HepG2 (cell line): Measurements from ENCODE around the gene TMEM39A. TPM values are rescaled to one million over a fixed set of nuclear protein-coding genes. Genes with fewer than 3 reads are reported as not detected.
A peak's percentile ranks its signal among the peaks of the same experiment; 100 is the strongest.

Source experiments
- ATAC-seq: fragments of 200-7000 bp; cut with Tn5 transposase; 3 replicates; pipeline ENCODE4 v1.9.1; 2020; ENCODE audit warnings: mild to moderate bottlenecking, moderate library complexity
- BruUV-seq: library from RNA; stranded (reverse); fragments of 400-500 nt; replicated peaks from 2 replicates; lab custom pipeline; 2021; lab: Mats Ljungman, UMichigan
- CTCF ChIA-PET: fragments of 300-600 bp; formaldehyde crosslinking; extraction: SDS; loops from one replicate; lab custom pipeline; 2021; ENCODE audit warnings: low total read pairs, inconsistent platforms, low intra/inter-chr PET ratio; lab: Yijun Ruan, JAX
- POLR2A ChIA-PET: fragments of 350-600 bp; sonication (Branson Sonifier 250); formaldehyde crosslinking; loops from one replicate; lab custom pipeline; 2020; ENCODE audit warnings: antibody characterized with exemption, inconsistent platforms; lab: Yijun Ruan, JAX
- DNase-seq: peaks from one replicate; pipeline ENCODE4 v3.0.0-alpha.2; 2015; ENCODE audit warnings: low spot score
- FAIRE-seq: peaks from 3 replicates; lab custom pipeline; 2011; peaks lifted over from hg19 to GRCh38; lab: Jason Lieb, UNC
- H2AFZ ChIP-seq: one replicate; pipeline ENCODE4 v1.6.1; 2011; ENCODE audit warnings: low read length, inconsistent platforms
- H3K27ac ChIP-seq: fragments of 300-600 bp; 3 replicates; pipeline ENCODE4 v1.8.0; 2011; ENCODE audit warnings: mixed run types, mild to moderate bottlenecking, mixed read lengths, low read length, inconsistent platforms; ENCODE audit not compliant: insufficient read depth; ENCODE audit errors: extremely low read length
- H3K27me3 ChIP-seq, 2 experiments: fragments of 200-600 bp in 1 of 2; 2 replicates in 1 of 2; 3 replicates in 1 of 2; pipeline versions ENCODE4 v1.6.0 to v1.8.0; 2011; ENCODE audit warnings: low read length in 2 of 2, mild to moderate bottlenecking in 2 of 2, moderate library complexity in 2 of 2, inconsistent platforms in 1 of 2; ENCODE audit not compliant: insufficient read depth in 2 of 2, control insufficient read depth in 1 of 2
- H3K36me3 ChIP-seq, 2 experiments: fragments of 200-600 bp in 1 of 2; replicated peaks in 1 of 2; 2 replicates in 1 of 2; 3 replicates in 1 of 2; pipeline versions ENCODE4 v1.5.1 to v1.8.0; 2011; ENCODE audit warnings: low read length in 2 of 2, inconsistent platforms in 1 of 2; ENCODE audit not compliant: insufficient read depth in 2 of 2, control insufficient read depth in 1 of 2
- H3K4me1 ChIP-seq: 2 replicates; pipeline ENCODE4 v1.5.1; 2012; ENCODE audit warnings: low read length, inconsistent platforms; ENCODE audit not compliant: insufficient read depth
- H3K4me2 ChIP-seq: 2 replicates; pipeline ENCODE4 v1.6.0; 2011; ENCODE audit warnings: low read depth, low read length, inconsistent platforms
- H3K4me3 ChIP-seq, 3 experiments: fragments of 200-600 bp in 1 of 3; sonication (generic), shearing (Covaris generic) in 1 of 3; replicated peaks in 1 of 3; 2 replicates each; pipeline ENCODE4 v1.5.1; 2011 to 2016; ENCODE audit warnings: low read length in 3 of 3, inconsistent platforms in 2 of 3, low read depth in 2 of 3, mild to moderate bottlenecking in 2 of 3, control low read depth in 1 of 3, mixed read lengths in 1 of 3; ENCODE audit not compliant: insufficient read depth in 1 of 3
- H3K79me2 ChIP-seq: one replicate; pipeline ENCODE4 v1.6.1; 2011; ENCODE audit warnings: low read length, inconsistent platforms; ENCODE audit not compliant: insufficient read depth
- H3K9ac ChIP-seq: 2 replicates; pipeline ENCODE4 v1.6.0; 2011; ENCODE audit warnings: mild to moderate bottlenecking, low read depth, low read length, inconsistent platforms; ENCODE audit not compliant: insufficient read depth
- H3K9me3 ChIP-seq: 2 replicates; pipeline ENCODE4 v1.5.1; 2012; ENCODE audit warnings: mild to moderate bottlenecking, low read length
- H4K20me1 ChIP-seq: 2 replicates; pipeline ENCODE4 v1.6.0; 2011; ENCODE audit warnings: inconsistent platforms, mild to moderate bottlenecking, low read length, moderate library complexity; ENCODE audit not compliant: insufficient read depth
- CTCF ChIP-seq: sonication (generic); formaldehyde crosslinking; IDR thresholded peaks from 2 replicates; pipeline ENCODE4 v1.5.0; 2020; ENCODE audit warnings: mild to moderate bottlenecking, missing genetic modification reagents, moderate library complexity
- GMEB1 ChIP-seq: sonication (generic); formaldehyde crosslinking; IDR thresholded peaks from 2 replicates; pipeline ENCODE4 v1.5.1; 2020; ENCODE audit warnings: missing genetic modification reagents, mild to moderate bottlenecking, borderline replicate concordance
- HOMEZ ChIP-seq: IDR thresholded peaks from 2 replicates; pipeline ENCODE4 v1.6.1; 2016; ENCODE audit warnings: low read depth
- HOXA9 ChIP-seq: sonication (generic); formaldehyde crosslinking; IDR thresholded peaks from 2 replicates; pipeline ENCODE4 v1.8.1; 2022; ENCODE audit warnings: missing genetic modification reagents, mild to moderate bottlenecking, moderate library complexity, borderline replicate concordance
- NFE2 ChIP-seq: sonication (generic); formaldehyde crosslinking; IDR thresholded peaks from 2 replicates; pipeline ENCODE4 v1.4.0; 2020; ENCODE audit warnings: missing genetic modification reagents
- ONECUT2 ChIP-seq: sonication (generic); formaldehyde crosslinking; IDR thresholded peaks from 2 replicates; pipeline ENCODE4 v1.4.0; 2020; ENCODE audit warnings: missing genetic modification reagents
- PHF8 ChIP-seq: sonication (generic); formaldehyde crosslinking; IDR thresholded peaks from 2 replicates; pipeline ENCODE4 v1.5.0; 2020; ENCODE audit warnings: missing genetic modification reagents
- POLR2AphosphoS2 ChIP-seq: IDR thresholded peaks from 2 replicates; pipeline ENCODE4 v1.6.1; 2011; ENCODE audit warnings: low read depth, low read length, improper control_type of control experiment
- RBFOX2 ChIP-seq: fragments of 200-400 bp; formaldehyde crosslinking; IDR thresholded peaks from 2 replicates; pipeline ENCODE4 v1.6.1; 2017; ENCODE audit warnings: low read depth, mild to moderate bottlenecking, low read length
- RELA ChIP-seq: sonication (generic); formaldehyde crosslinking; IDR thresholded peaks from 2 replicates; pipeline ENCODE4 v1.4.0; 2020; ENCODE audit warnings: missing genetic modification reagents
- RFX5 ChIP-seq: IDR thresholded peaks from 2 replicates; pipeline ENCODE4 v1.6.1; 2011; ENCODE audit warnings: low read depth, low read length, improper control_type of control experiment
- ZBTB1 ChIP-seq: sonication (generic); formaldehyde crosslinking; IDR thresholded peaks from 2 replicates; pipeline ENCODE4 v1.4.0; 2020; ENCODE audit warnings: missing genetic modification reagents, borderline replicate concordance
- ZNF225 ChIP-seq: sonication (generic); formaldehyde crosslinking; IDR thresholded peaks from 2 replicates; pipeline ENCODE4 v1.4.0; 2020; ENCODE audit warnings: mild to moderate bottlenecking, missing genetic modification reagents
- ZNF292 ChIP-seq: sonication (generic); formaldehyde crosslinking; IDR thresholded peaks from 2 replicates; pipeline ENCODE4 v1.8.1; 2022; ENCODE audit warnings: mild to moderate bottlenecking, low read depth, missing genetic modification reagents, borderline replicate concordance
- ZNF503 ChIP-seq: sonication (generic); formaldehyde crosslinking; IDR thresholded peaks from 2 replicates; pipeline ENCODE4 v1.4.0; 2020; ENCODE audit warnings: missing genetic modification reagents
- ZNF615 ChIP-seq: sonication (generic); formaldehyde crosslinking; IDR thresholded peaks from 2 replicates; pipeline ENCODE4 v1.5.0; 2020; ENCODE audit warnings: mild to moderate bottlenecking, missing genetic modification reagents, borderline replicate concordance
- ZNF672 ChIP-seq: sonication (generic); formaldehyde crosslinking; IDR thresholded peaks from 2 replicates; pipeline ENCODE4 v1.8.1; 2022; ENCODE audit warnings: missing genetic modification reagents
- ZNF724P ChIP-seq: sonication (generic); formaldehyde crosslinking; IDR thresholded peaks from 2 replicates; pipeline ENCODE4 v1.8.0; 2022; ENCODE audit warnings: missing genetic modification reagents, borderline replicate concordance
- ZNF768 ChIP-seq: sonication (generic); formaldehyde crosslinking; IDR thresholded peaks from 2 replicates; pipeline ENCODE4 v1.4.0; 2020; ENCODE audit warnings: missing genetic modification reagents
- WGBS: methylation state at CpG from one replicate; pipeline ENCODE4 v1.1.6; 2017; ENCODE audit warnings: low lambda C conversion rate; 5-methylcytosine and 5-hydroxymethylcytosine counted together
- in situ Hi-C: cut with HindIII; loops from 2 replicates; pipeline ENCODE4 v1.10.0; 2017; ENCODE audit warnings: low pct_unique_long_range_greater_than_20kb; ENCODE audit not compliant: extremely low pct_ligation_motif_present
- intact Hi-C: fragments of 100-400 bp; cut with micrococcal nuclease; formaldehyde crosslinking; loops from one replicate; pipeline ENCODE4 v1.10.0; 2022; ENCODE audit not compliant: unreplicated experiment
- polyA plus RNA-seq, 8 experiments: library from polyadenylated mRNA; depleted of rRNA in 3 of 8; stranded (reverse) in 7 of 8; unstranded in 1 of 8; fragments of >200 nt; fragmentation: Illumina TruSeq in 4 of 8; extraction: Trizol in 4 of 8; gene quantifications; 2 replicates each; pipeline versions ENCODE4 v1.2.1 to v1.2.3, GENCODE V29; 2011 to 2016; ENCODE audit warnings: low read depth in 4 of 8, missing spikeins in 1 of 8, mixed read lengths in 1 of 8; ENCODE audit not compliant: insufficient read depth in 1 of 8
- total RNA-seq, 5 experiments: library from RNA; depleted of rRNA; stranded (reverse); fragments of >200 nt; fragmentation: Illumina TruSeq; extraction: Trizol; gene quantifications; 2 replicates each; pipeline ENCODE4 v1.2.3, GENCODE V29; 2016; ENCODE audit warnings: low read depth in 1 of 5

The TMEM39A gene
- total and polyA plus RNA-seq, 2 of the 13 experiments (the other 11 are each of a cell fraction or from before 2014, with no cell fraction given) = 55.8 to 64.9 TPM

- TF ChIP-seq GMEB1 (CRISPR knock-in tag) (no peak), ZNF615 (no peak), ZNF768 (CRISPR knock-in tag) (no peak), ZNF225 (no peak), ZNF672 (CRISPR knock-in tag) (no peak), PHF8 (CRISPR knock-in tag) (no peak), RFX5 (no peak)
Observed at GRCh38 chr3:119453822-119454221, 9.6 kb downstream of the TMEM39A start (continued).

- DNase-seq = no peak
- Histone ChIP-seq H4K20me1 (peaks cover 6% of the 10 kb centered on the region; the same call in 1 of the 2 replicates), H2AFZ (no peak overlapping the region), H3K27ac (no peak overlapping the region), H3K79me2 (peaks cover 3% of the 10 kb centered on the region), H3K36me3 (peaks cover 8 to 67% of the 10 kb centered on the region in 2 experiments), H3K9me3 (no peaks in the 10 kb centered on the region), H3K4me2 (no peak overlapping the region), H3K4me1 (no peaks in the 10 kb centered on the region), H3K9ac (no peak overlapping the region), H3K4me3 (no peak overlapping the region), H3K27me3 (no peaks in the 10 kb centered on the region)
- intact Hi-C loops (no loop called here), in situ Hi-C loops (no loop called here)
- CTCF ChIA-PET = no interaction called here
- no TSS peak for BruUV-seq
- FAIRE-seq = no peak
- POLR2A ChIA-PET = no interaction called here
- no peak for ATAC-seq
- 99% methylated on average over 2 of the region's 2 CpGs for WGBS
- TF ChIP-seq RBFOX2 (0 out of 2 replicates have a peak, but pooled peaks have one; percentile 28), CTCF (CRISPR knock-in tag) (no peak), NFE2 (CRISPR knock-in tag) (no peak), HOXA9 (CRISPR knock-in tag) (no peak), ZBTB1 (no peak), RELA (CRISPR knock-in tag) (no peak), ZNF292 (CRISPR knock-in tag) (no peak), HOMEZ (no peak), ZNF724P (CRISPR knock-in tag) (no peak), ONECUT2 (CRISPR knock-in tag) (no peak), ZNF503 (CRISPR knock-in tag) (no peak), POLR2AphosphoS2 (0 out of 2 replicates have a peak, but pooled peaks have one; percentile 55)
Observed at GRCh38 chr3:119444590-119444989, 18.8 kb downstream of the TMEM39A start.
